DOHH2 (cell line): ENCODE data around the gene PLEKHJ1.
A peak's percentile ranks its signal among the peaks of the same experiment; 100 is the strongest.

Source experiments
- H3F3A ChIP-seq: fragments of 200-600 bp; sonication (generic), shearing (Covaris generic); 2 replicates; pipeline ENCODE4 v1.6.0; 2016; ENCODE audit warnings: antibody characterized with exemption, mild to moderate bottlenecking; ENCODE audit not compliant: control insufficient read depth, insufficient read depth
- H3K27ac ChIP-seq: fragments of 200-600 bp; sonication (generic); 2 replicates; pipeline ENCODE4 v1.5.1; 2014; ENCODE audit warnings: low read depth, mild to moderate bottlenecking, low read length, moderate library complexity
- H3K27me3 ChIP-seq: fragments of 200-600 bp; sonication (generic); 2 replicates; pipeline ENCODE4 v1.6.1; 2014; ENCODE audit warnings: mild to moderate bottlenecking, low read length, mixed read lengths; ENCODE audit not compliant: control insufficient read depth
- H3K36me3 ChIP-seq: fragments of 200-600 bp; sonication (generic); 2 replicates; pipeline ENCODE4 v1.6.1; 2014; ENCODE audit warnings: mild to moderate bottlenecking, low read length, moderate library complexity, mixed read lengths; ENCODE audit not compliant: control insufficient read depth
- H3K4me1 ChIP-seq: fragments of 200-600 bp; sonication (generic); 2 replicates; pipeline ENCODE4 v1.6.1; 2014; ENCODE audit warnings: mild to moderate bottlenecking, low read length, mixed read lengths; ENCODE audit not compliant: control insufficient read depth
- H3K4me2 ChIP-seq: fragments of 200-600 bp; sonication (generic); 2 replicates; pipeline ENCODE4 v1.6.0; 2014; ENCODE audit warnings: mild to moderate bottlenecking, low read length, moderate library complexity
- H3K4me3 ChIP-seq: fragments of 200-600 bp; sonication (generic); 2 replicates; pipeline ENCODE4 v1.5.1; 2014; ENCODE audit warnings: mild to moderate bottlenecking, low read length, mixed read lengths
- H3K79me2 ChIP-seq: fragments of 200-600 bp; sonication (generic); 2 replicates; pipeline ENCODE4 v1.6.1; 2014; ENCODE audit warnings: mild to moderate bottlenecking, low read length, mixed read lengths; ENCODE audit not compliant: control insufficient read depth
- H3K9me2 ChIP-seq: fragments of 200-600 bp; sonication (generic); replicated peaks from 2 replicates; pipeline ENCODE4 v1.6.1; 2014; ENCODE audit warnings: mild to moderate bottlenecking, low read length, mixed read lengths; ENCODE audit not compliant: control insufficient read depth
- H3K9me3 ChIP-seq: fragments of 200-600 bp; sonication (generic); 2 replicates; pipeline ENCODE4 v1.6.1; 2014; ENCODE audit warnings: antibody characterized with exemption, low read length, mixed read lengths; ENCODE audit not compliant: control insufficient read depth, insufficient read depth
- H4K20me1 ChIP-seq: fragments of 200-600 bp; sonication (generic); 2 replicates; pipeline ENCODE4 v1.6.0; 2014; ENCODE audit warnings: low read depth, mild to moderate bottlenecking, antibody characterized with exemption, low read length, moderate library complexity; ENCODE audit not compliant: control insufficient read depth, insufficient read depth
- CTCF ChIP-seq: fragments of 200-600 bp; sonication (generic); IDR thresholded peaks from one replicate; pipeline ENCODE4 v1.5.1; 2014; ENCODE audit warnings: antibody characterized with exemption, mild to moderate bottlenecking, low read depth, low read length; ENCODE audit not compliant: poor library complexity, severe bottlenecking
- EZH2phosphoT487 ChIP-seq: fragments of 200-600 bp; sonication (generic); IDR thresholded peaks from 2 replicates; pipeline ENCODE4 v1.6.1; 2017; ENCODE audit warnings: borderline replicate concordance, mild to moderate bottlenecking, antibody characterized with exemption, low read length, moderate library complexity, mixed read lengths

Gene PLEKHJ1

DNA sequence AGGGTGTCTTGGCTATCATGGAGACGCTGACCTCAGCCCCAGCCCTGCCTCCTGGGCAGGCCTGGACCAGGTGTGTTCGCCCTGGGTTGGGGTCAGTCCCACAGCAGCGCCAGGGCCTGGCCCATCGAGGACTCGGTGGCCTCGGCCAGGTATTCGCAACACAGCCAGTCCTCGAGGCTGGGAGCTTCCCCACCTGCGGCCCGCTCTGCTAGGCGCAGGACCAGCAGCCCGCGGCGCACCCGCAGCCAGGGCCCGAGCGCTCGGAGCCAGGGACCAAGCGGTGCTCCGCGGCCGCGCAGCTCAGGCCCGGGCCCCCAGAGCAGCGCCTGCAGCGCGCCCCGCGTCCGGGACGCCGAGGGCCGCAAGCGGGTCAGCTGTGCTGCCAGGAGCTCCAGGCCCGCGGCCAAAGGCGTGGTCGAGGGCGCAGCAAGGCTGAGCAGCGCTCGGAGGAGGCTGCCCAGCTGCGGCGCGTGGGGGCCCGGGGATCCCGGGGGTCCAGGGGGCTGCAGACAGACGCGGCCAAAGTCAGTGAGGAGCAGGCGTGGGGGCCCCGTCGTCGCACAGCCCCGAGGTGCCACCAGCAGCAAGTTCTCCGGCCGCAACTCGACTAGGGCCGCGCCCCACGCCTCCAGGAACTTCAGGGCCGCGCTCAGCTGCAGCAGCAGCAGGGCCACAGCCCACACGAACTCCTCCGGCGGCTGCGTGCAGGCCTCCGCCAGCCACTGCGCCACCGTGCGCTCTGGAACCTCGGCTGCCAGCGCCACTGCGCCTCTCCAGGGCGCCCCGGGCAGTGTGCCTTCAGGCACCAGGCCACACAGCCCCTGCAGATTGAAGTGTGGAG lies 39.7 kb upstream of the PLEKHJ1 start:
- peaks cover 35% of the 10 kb centered on the region for H3F3A ChIP-seq
- peaks cover 44% of the 10 kb centered on the region for H3K36me3 ChIP-seq
- H4K20me1 ChIP-seq = peaks cover 16% of the 10 kb centered on the region
- no peaks in the 10 kb centered on the region for H3K9me3 ChIP-seq
- H3K4me1 ChIP-seq = peaks cover 22% of the 10 kb centered on the region
- no peaks in the 10 kb centered on the region for H3K9me2 ChIP-seq
- H3K4me3 ChIP-seq = no peak overlapping the region
- H3K4me2 ChIP-seq = no peak overlapping the region
- no peak overlapping the region for H3K27ac ChIP-seq
- peaks cover 38% of the 10 kb centered on the region for H3K79me2 ChIP-seq
- no peak for TF ChIP-seq EZH2phosphoT487
- no peak for TF ChIP-seq CTCF
- no peaks in the 10 kb centered on the region for H3K27me3 ChIP-seq

DNA sequence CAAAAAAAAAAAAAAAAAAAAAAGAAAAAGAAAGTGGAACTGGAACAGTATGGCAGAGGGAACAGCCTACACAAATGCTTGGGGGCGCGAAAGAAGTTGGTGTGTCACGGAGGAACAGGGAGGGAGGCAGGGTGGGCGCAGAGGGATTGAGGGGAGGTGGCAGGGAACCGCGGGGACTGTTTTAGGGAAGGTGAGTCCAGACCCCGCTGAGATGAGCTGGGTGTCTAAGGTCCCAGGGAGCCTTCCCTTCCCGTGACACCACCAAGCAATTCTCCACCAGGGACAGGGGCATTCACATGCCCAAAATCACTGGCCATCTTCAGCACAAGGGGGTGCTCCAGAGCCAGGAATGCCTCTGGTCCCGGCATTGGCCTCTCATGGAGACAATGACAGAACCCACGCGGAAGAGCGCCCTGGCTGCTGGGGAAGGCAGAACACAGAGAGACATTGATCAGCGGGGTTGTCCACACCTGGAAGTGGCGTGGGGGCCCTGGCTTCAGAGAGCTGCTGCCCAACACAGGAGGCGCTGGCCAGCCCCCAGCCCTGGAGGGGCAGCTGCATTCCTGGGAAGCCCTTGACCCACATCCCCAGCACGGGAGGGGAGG lies 38.9 kb upstream of the PLEKHJ1 start:
- Histone ChIP-seq H3K79me2 (peaks cover 46% of the 10 kb centered on the region), H3K4me2 (no peak overlapping the region), H3F3A (peaks cover 35% of the 10 kb centered on the region), H3K9me3 (no peaks in the 10 kb centered on the region), H3K27me3 (no peaks in the 10 kb centered on the region), H3K36me3 (peaks cover 50% of the 10 kb centered on the region), H3K27ac (no peak overlapping the region), H3K4me3 (no peak overlapping the region), H4K20me1 (peaks cover 18% of the 10 kb centered on the region), H3K9me2 (no peaks in the 10 kb centered on the region), H3K4me1 (peaks cover 22% of the 10 kb centered on the region)
- peak; percentile 43 for TF ChIP-seq CTCF
- TF ChIP-seq EZH2phosphoT487 = no peak

GRCh38 chr19:2274185-2274711 lies 38.1 kb upstream of the PLEKHJ1 start:
- H3K4me1 ChIP-seq = peaks cover 22% of the 10 kb centered on the region
- peaks cover 57% of the 10 kb centered on the region for H3K36me3 ChIP-seq
- H3K27me3 ChIP-seq = no peaks in the 10 kb centered on the region
- no peaks in the 10 kb centered on the region for H3K9me3 ChIP-seq
- H3K27ac ChIP-seq = 0 out of 2 replicates have a peak overlapping the region, but pooled peaks have one; percentile 13
- TF ChIP-seq EZH2phosphoT487 (no peak), CTCF (no peak)
- no peaks in the 10 kb centered on the region for H3K9me2 ChIP-seq
- peaks cover 24% of the 10 kb centered on the region for H4K20me1 ChIP-seq
- peaks cover 54% of the 10 kb centered on the region for H3K79me2 ChIP-seq
- peaks cover 35% of the 10 kb centered on the region for H3F3A ChIP-seq
- peak overlapping the region; percentile 99 for H3K4me2 ChIP-seq
- H3K4me3 ChIP-seq = peak overlapping the region; percentile 86
